ENCODE results near the gene ARMC9. TPM values are rescaled to one million over a fixed set of nuclear protein-coding genes. Genes with fewer than 3 reads are reported as not detected.
"Not testable (repeated sequence)": the region's sequence is repeated elsewhere in the genome, so short reads cannot be mapped to it uniquely, and the experiment has no call there.

The ARMC9 gene
- total RNA-seq, 1 donor from 2014 or later, result 43.1 TPM

- H3K36me3 ChIP-seq; ATAC-seq; H3K27ac ChIP-seq; DNase-seq; intact Hi-C loops (cut with DNase I); H3K4me1 ChIP-seq; H3K4me3 ChIP-seq; H3K27me3 ChIP-seq (ENCODE audit: low read depth); H3K9me3 ChIP-seq: not testable (repeated sequence)
- TF ChIP-seq CTCF (IDR thresholded peaks at IDR 0.05), result peak; percentile 54
Measured at GRCh38 chr2:231405601-231406367, 207.4 kb downstream of the ARMC9 start.

GRCh38 chr2:231407686-231408085, 209.3 kb downstream of the ARMC9 start:
- H3K9me3 ChIP-seq; H3K4me3 ChIP-seq; H3K27ac ChIP-seq; intact Hi-C loops (cut with DNase I); DNase-seq; ATAC-seq; H3K36me3 ChIP-seq; H3K27me3 ChIP-seq (ENCODE audit: low read depth): not testable (repeated sequence)
- H3K4me1 ChIP-seq, result peaks cover 16% of the 10 kb centered on the region

GRCh38 chr2:231408304-231408703, 209.9 kb downstream of the ARMC9 start:
- intact Hi-C loops (cut with DNase I); ATAC-seq; H3K36me3 ChIP-seq; H3K9me3 ChIP-seq; H3K27me3 ChIP-seq (ENCODE audit: low read depth); DNase-seq; H3K4me3 ChIP-seq; H3K27ac ChIP-seq: not testable (repeated sequence)
- peaks cover 17% of the 10 kb centered on the region for H3K4me1 ChIP-seq

GRCh38 chr2:231409776-231410175, 211.3 kb downstream of the ARMC9 start:
- intact Hi-C loops (cut with DNase I), result no loop called here
- TF ChIP-seq CTCF (IDR thresholded peaks at IDR 0.05), result no peak
- peaks cover 5% of the 10 kb centered on the region for H3K27me3 ChIP-seq (ENCODE audit: low read depth)
- peaks cover 4% of the 10 kb centered on the region for H3K9me3 ChIP-seq
- H3K4me1 ChIP-seq, result peaks cover 17% of the 10 kb centered on the region
- ATAC-seq, result no peak
- no peak overlapping the region for H3K4me3 ChIP-seq
- H3K36me3 ChIP-seq, result no peaks in the 10 kb centered on the region
- DNase-seq, result peak; percentile 11
- no peak overlapping the region for H3K27ac ChIP-seq

GRCh38 chr2:231410293-231411004, 212.0 kb downstream of the ARMC9 start:
- H3K9me3 ChIP-seq, result peaks cover 4% of the 10 kb centered on the region
- H3K4me1 ChIP-seq, result peaks cover 15% of the 10 kb centered on the region
- DNase-seq (no peak), ATAC-seq (no peak)
- H3K27ac ChIP-seq, result no peak overlapping the region
- intact Hi-C loops (cut with DNase I), result no loop called here
- peak; percentile 13 for TF ChIP-seq CTCF (IDR thresholded peaks at IDR 0.05)
- H3K27me3 ChIP-seq (ENCODE audit: low read depth), result peaks cover 5% of the 10 kb centered on the region
- no peaks in the 10 kb centered on the region for H3K36me3 ChIP-seq
- H3K4me3 ChIP-seq, result no peak overlapping the region

- intact Hi-C loops (cut with DNase I), result no loop called here
Measured at GRCh38 chr2:231411237-231411636, 212.8 kb downstream of the ARMC9 start.

More at GRCh38 chr2:231411237-231411636, 212.8 kb downstream of the ARMC9 start:
- TF ChIP-seq CTCF (IDR thresholded peaks at IDR 0.05), result no peak
- no peak overlapping the region for H3K27ac ChIP-seq
- H3K4me1 ChIP-seq, result peaks cover 13% of the 10 kb centered on the region
- no peak overlapping the region for H3K4me3 ChIP-seq
- H3K9me3 ChIP-seq, result peaks cover 4% of the 10 kb centered on the region
- DNase-seq (no peak), ATAC-seq (no peak)
- peaks cover 6% of the 10 kb centered on the region for H3K27me3 ChIP-seq (ENCODE audit: low read depth)
- no peaks in the 10 kb centered on the region for H3K36me3 ChIP-seq
